Ishikawa (cell line): ENCODE measurements around the gene VPS35L.

Experiments used
- EGR1 ChIP-seq: IDR thresholded peaks from 2 replicates; pipeline ENCODE4 v1.6.1; 2012
- RAD21 ChIP-seq: IDR thresholded peaks from 2 replicates; pipeline ENCODE4 v1.6.1; 2012; ENCODE audit warnings: low read depth
- TEAD4 ChIP-seq: IDR thresholded peaks from 2 replicates; pipeline ENCODE4 v1.6.1; 2012
- TF ChIP-seq, protein P1 (sequence below): IDR thresholded peaks from 2 replicates; pipeline ENCODE4 v1.6.1; 2012; ENCODE audit warnings: low read depth, mild to moderate bottlenecking
- TF ChIP-seq, protein P2 (sequence below): IDR thresholded peaks from 2 replicates; pipeline ENCODE4 v1.6.1; 2012

DNA sequence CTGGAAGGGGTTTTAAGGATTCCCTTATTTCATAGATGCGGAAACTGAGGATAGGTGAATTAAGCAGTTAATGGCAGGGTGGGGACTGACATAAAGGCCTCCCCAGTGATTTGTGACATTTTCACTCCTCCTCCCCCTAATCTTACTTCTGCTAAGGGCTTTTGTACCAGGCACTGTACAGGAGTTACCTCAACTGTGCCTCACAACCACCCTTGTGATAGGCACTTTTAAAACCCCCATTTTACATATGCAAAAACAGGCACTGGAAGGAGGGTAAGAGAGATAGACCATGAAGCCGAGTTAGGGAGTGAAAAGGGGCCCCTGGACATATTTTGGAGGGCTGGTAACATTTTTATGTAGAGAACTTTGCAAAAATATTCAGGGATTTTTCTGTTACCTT lies 32.7 kb upstream of the VPS35L start:
- TF ChIP-seq, protein P1, sequence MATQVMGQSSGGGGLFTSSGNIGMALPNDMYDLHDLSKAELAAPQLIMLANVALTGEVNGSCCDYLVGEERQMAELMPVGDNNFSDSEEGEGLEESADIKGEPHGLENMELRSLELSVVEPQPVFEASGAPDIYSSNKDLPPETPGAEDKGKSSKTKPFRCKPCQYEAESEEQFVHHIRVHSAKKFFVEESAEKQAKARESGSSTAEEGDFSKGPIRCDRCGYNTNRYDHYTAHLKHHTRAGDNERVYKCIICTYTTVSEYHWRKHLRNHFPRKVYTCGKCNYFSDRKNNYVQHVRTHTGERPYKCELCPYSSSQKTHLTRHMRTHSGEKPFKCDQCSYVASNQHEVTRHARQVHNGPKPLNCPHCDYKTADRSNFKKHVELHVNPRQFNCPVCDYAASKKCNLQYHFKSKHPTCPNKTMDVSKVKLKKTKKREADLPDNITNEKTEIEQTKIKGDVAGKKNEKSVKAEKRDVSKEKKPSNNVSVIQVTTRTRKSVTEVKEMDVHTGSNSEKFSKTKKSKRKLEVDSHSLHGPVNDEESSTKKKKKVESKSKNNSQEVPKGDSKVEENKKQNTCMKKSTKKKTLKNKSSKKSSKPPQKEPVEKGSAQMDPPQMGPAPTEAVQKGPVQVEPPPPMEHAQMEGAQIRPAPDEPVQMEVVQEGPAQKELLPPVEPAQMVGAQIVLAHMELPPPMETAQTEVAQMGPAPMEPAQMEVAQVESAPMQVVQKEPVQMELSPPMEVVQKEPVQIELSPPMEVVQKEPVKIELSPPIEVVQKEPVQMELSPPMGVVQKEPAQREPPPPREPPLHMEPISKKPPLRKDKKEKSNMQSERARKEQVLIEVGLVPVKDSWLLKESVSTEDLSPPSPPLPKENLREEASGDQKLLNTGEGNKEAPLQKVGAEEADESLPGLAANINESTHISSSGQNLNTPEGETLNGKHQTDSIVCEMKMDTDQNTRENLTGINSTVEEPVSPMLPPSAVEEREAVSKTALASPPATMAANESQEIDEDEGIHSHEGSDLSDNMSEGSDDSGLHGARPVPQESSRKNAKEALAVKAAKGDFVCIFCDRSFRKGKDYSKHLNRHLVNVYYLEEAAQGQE = no peak
- TF ChIP-seq, protein P2, sequence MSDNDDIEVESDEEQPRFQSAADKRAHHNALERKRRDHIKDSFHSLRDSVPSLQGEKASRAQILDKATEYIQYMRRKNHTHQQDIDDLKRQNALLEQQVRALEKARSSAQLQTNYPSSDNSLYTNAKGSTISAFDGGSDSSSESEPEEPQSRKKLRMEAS = no peak
- TF ChIP-seq RAD21 = no peak
- TF ChIP-seq EGR1 = no peak
- no peak for TF ChIP-seq TEAD4
